Spleen (tissue), 11 donors: ENCODE results near the gene PLEKHA5. TPM values are rescaled to one million over a fixed set of nuclear protein-coding genes. Genes with fewer than 3 reads are reported as not detected.

Experiments used
- DNase-seq: peaks from one replicate; pipeline ENCODE4 v3.0.0-alpha.2; 2020
- H3K27ac ChIP-seq, 8 donors: fragments of 200-600 bp; sonication (generic) in 7 of 8; 1 replicate in 4 of 8; 2 replicates in 4 of 8; pipeline versions ENCODE4 v1.5.0 to v1.8.0; 2016 to 2021; ENCODE audit warnings: inconsistent platforms in 4 of 8, mild to moderate bottlenecking in 4 of 8, moderate library complexity in 1 of 8
- H3K27me3 ChIP-seq, 7 donors: fragments of 200-600 bp; sonication (generic) in 6 of 7; replicated peaks in 1 of 7; 1 replicate in 4 of 7; 2 replicates in 3 of 7; pipeline versions ENCODE4 v1.5.0 to v1.8.0; 2016 to 2021; ENCODE audit warnings: inconsistent platforms in 3 of 7, mild to moderate bottlenecking in 1 of 7
- H3K36me3 ChIP-seq, 6 donors: fragments of 200-600 bp; sonication (generic) in 5 of 6; 1 replicate in 4 of 6; 2 replicates in 2 of 6; pipeline versions ENCODE4 v1.5.0 to v1.8.0; 2016 to 2021; ENCODE audit warnings: inconsistent platforms in 2 of 6
- H3K4me1 ChIP-seq, 6 donors: fragments of 200-600 bp; sonication (generic) in 5 of 6; 1 replicate in 3 of 6; 2 replicates in 3 of 6; pipeline versions ENCODE4 v1.5.0 to v1.8.0; 2016 to 2021; ENCODE audit warnings: inconsistent platforms in 3 of 6
- H3K4me3 ChIP-seq, 8 donors: fragments of 200-600 bp; sonication (generic) in 7 of 8; 1 replicate in 4 of 8; 2 replicates in 4 of 8; pipeline versions ENCODE4 v1.5.0 to v1.8.0; 2016 to 2021; ENCODE audit warnings: inconsistent platforms in 4 of 8, mild to moderate bottlenecking in 4 of 8, moderate library complexity in 2 of 8
- H3K9me3 ChIP-seq, 8 donors: fragments of 200-600 bp; sonication (generic) in 7 of 8; 1 replicate in 4 of 8; 2 replicates in 4 of 8; pipeline versions ENCODE4 v1.5.0 to v1.8.0; 2016 to 2021; ENCODE audit warnings: inconsistent platforms in 4 of 8
- CTCF ChIP-seq, 11 experiments: fragments of 200-600 bp in 7 of 11; fragments of 450-650 bp in 4 of 11; sonication (generic) in 4 of 11; IDR thresholded peaks in 8 of 11; conservative IDR thresholded peaks in 3 of 11; 1 replicate in 7 of 11; 2 replicates in 4 of 11; pipeline versions ENCODE4 v1.4.0 to v1.8.0; 2016 to 2021; ENCODE audit warnings: antibody characterized with exemption in 11 of 11, inconsistent platforms in 4 of 11, mild to moderate bottlenecking in 1 of 11
- POLR2A ChIP-seq, 3 donors: fragments of 450-650 bp; IDR thresholded peaks; one replicate each; pipeline ENCODE4 v1.5.1; 2017; ENCODE audit warnings: antibody characterized with exemption in 3 of 3, mild to moderate bottlenecking in 1 of 3
- POLR2AphosphoS5 ChIP-seq, 3 donors: sonication (generic); formaldehyde crosslinking; IDR thresholded peaks; one replicate each; pipeline ENCODE4 v1.5.1; 2017; ENCODE audit warnings: antibody characterized with exemption in 3 of 3
- WGBS, 5 donors: extraction: QIAGEN DNeasy Blood & Tissue Kit in 3 of 5; methylation state at CpG; one replicate each; pipeline versions ENCODE4 v1.1.5 to v1.1.7; 2013 to 2018; 5-methylcytosine and 5-hydroxymethylcytosine counted together
- intact Hi-C: fragments of 100-400 bp; cut with DNase I; formaldehyde crosslinking; loops from one replicate; pipeline ENCODE4 v1.15.0; 2023; ENCODE audit warnings: low total_unique reads
- polyA plus RNA-seq, 3 donors: library from polyadenylated mRNA; stranded (reverse); fragments of 200-250 nt; gene quantifications; one replicate each; pipeline ENCODE4 v1.2.1, GENCODE V29; 2013
- total RNA-seq, 7 donors: library from RNA; depleted of rRNA in 3 of 7; stranded (reverse); fragments of >200 nt in 3 of 7; fragmentation: NEBNext Ultra II Directional in 4 of 7; extraction: Animal tissue kit (Norgen Biotek cat#: 25700) in 4 of 7; gene quantifications; one replicate each; pipeline versions ENCODE4 v1.1.0 to v1.2.1, GENCODE V29; 2016 to 2021
- donor health status: healthy with polysubstance abuse.
- donor health status: DM: no; HTN: no; CAD: no; lungs with moderate emphysema.
- donor health status: DM: no; HTN: no; CAD: no.
- donor health status: Bipolar disorder and iron deficiency.
- donor health status: healthy.
- donor health status: DM: no; HTN: no; CAD: no.
- donor health status: DM: yes; HTN: yes; CAD: no.

PLEKHA5 gene
- total and polyA plus RNA-seq, 10 donors, result 1.3 to 13.6 (median 6.5) TPM

GRCh38 chr12:19138956-19139355 lies 9.4 kb downstream of the PLEKHA5 start:
- Histone ChIP-seq H3K4me3 (no peak overlapping the region), H3K9me3 (no peaks in the 10 kb centered on the region), H3K4me1 (no peaks in the 10 kb centered on the region), H3K27ac (no peak overlapping the region), H3K36me3 (no peaks in the 10 kb centered on the region), H3K27me3 (no peaks in the 10 kb centered on the region)
- intact Hi-C loops, result no loop called here
- WGBS, 5 donors, result 87 to 93% (median 92%) methylated on average over 3 of the region's 3 CpGs
- no peak for DNase-seq
- TF ChIP-seq CTCF (IDR thresholded peaks at IDR 0.05 in 8 of 11, conservative IDR thresholded peaks at IDR 0.05 in 3 of 11) (no peak), POLR2A (IDR thresholded peaks at IDR 0.05) (no peak), POLR2AphosphoS5 (IDR thresholded peaks at IDR 0.05) (no peak)

GRCh38 chr12:19139615-19140194 lies 10.2 kb downstream of the PLEKHA5 start:
- whole genome bisulfite sequencing, 5 donors, result 78 to 90% (median 87%) methylated on average over 3 of the region's 3 CpGs
- H3K4me1 ChIP-seq, result no peaks in the 10 kb centered on the region
- H3K4me3 ChIP-seq, result no peak overlapping the region
- no peaks in the 10 kb centered on the region for H3K36me3 ChIP-seq
- TF ChIP-seq POLR2A (IDR thresholded peaks at IDR 0.05) (no peak), CTCF (IDR thresholded peaks at IDR 0.05 in 8 of 11, conservative IDR thresholded peaks at IDR 0.05 in 3 of 11) (no peak), POLR2AphosphoS5 (IDR thresholded peaks at IDR 0.05) (no peak)
- H3K27me3 ChIP-seq, result no peaks in the 10 kb centered on the region
- intact Hi-C loops, result no loop called here
- no peak overlapping the region for H3K27ac ChIP-seq
- H3K9me3 ChIP-seq, result no peaks in the 10 kb centered on the region
- DNase-seq, result no peak

GRCh38 chr12:19140381-19141236 lies 11.1 kb downstream of the PLEKHA5 start:
- no peaks in the 10 kb centered on the region for H3K4me1 ChIP-seq
- H3K4me3 ChIP-seq, result no peak overlapping the region
- WGBS, 5 donors, result 70 to 81% (median 77%) methylated on average over 8 of the region's 8 CpGs
- H3K36me3 ChIP-seq, result no peaks in the 10 kb centered on the region
- intact Hi-C loops, result no loop called here
- no peak for TF ChIP-seq POLR2AphosphoS5 (IDR thresholded peaks at IDR 0.05)
- no peak for TF ChIP-seq POLR2A (IDR thresholded peaks at IDR 0.05)
- no peak for TF ChIP-seq CTCF (IDR thresholded peaks at IDR 0.05 in 8 of 11, conservative IDR thresholded peaks at IDR 0.05 in 3 of 11)
- no peak overlapping the region for H3K27ac ChIP-seq
- DNase-seq, result no peak
- H3K9me3 ChIP-seq, result no peaks in the 10 kb centered on the region
- H3K27me3 ChIP-seq, result no peaks in the 10 kb centered on the region

GRCh38 chr12:19142499-19142898 lies 13.0 kb downstream of the PLEKHA5 start:
- Histone ChIP-seq H3K9me3 (no peaks in the 10 kb centered on the region), H3K27ac (no peak overlapping the region), H3K4me1 (no peaks in the 10 kb centered on the region), H3K27me3 (no peaks in the 10 kb centered on the region), H3K4me3 (no peak overlapping the region), H3K36me3 (no peaks in the 10 kb centered on the region)
- TF ChIP-seq POLR2A (IDR thresholded peaks at IDR 0.05) (no peak), CTCF (IDR thresholded peaks at IDR 0.05 in 8 of 11, conservative IDR thresholded peaks at IDR 0.05 in 3 of 11) (no peak), POLR2AphosphoS5 (IDR thresholded peaks at IDR 0.05) (no peak)
- DNase-seq, result no peak
- intact Hi-C loops, result no loop called here
- WGBS, 5 donors, result 94 to 100% (median 96%) methylated on average over 2 of the region's 2 CpGs
